Activated CD4-positive, CD25-positive, alpha-beta regulatory T cell treated with anti-CD3 and anti-CD28 coated beads, Interleukin-2, amount 50 U/mL, for 16 hours (primary cell): ENCODE data around the gene CROCC.
"Not testable (repeated sequence)": the region's sequence is repeated elsewhere in the genome, so short reads cannot be mapped to it uniquely, and the experiment has no call there.

ENCODE experiments used
- DNase-seq: peaks from one replicate; pipeline ENCODE4 v3.0.0-alpha.2; 2020; ENCODE audit warnings: low read depth, low spot score

Gene CROCC, protein sequence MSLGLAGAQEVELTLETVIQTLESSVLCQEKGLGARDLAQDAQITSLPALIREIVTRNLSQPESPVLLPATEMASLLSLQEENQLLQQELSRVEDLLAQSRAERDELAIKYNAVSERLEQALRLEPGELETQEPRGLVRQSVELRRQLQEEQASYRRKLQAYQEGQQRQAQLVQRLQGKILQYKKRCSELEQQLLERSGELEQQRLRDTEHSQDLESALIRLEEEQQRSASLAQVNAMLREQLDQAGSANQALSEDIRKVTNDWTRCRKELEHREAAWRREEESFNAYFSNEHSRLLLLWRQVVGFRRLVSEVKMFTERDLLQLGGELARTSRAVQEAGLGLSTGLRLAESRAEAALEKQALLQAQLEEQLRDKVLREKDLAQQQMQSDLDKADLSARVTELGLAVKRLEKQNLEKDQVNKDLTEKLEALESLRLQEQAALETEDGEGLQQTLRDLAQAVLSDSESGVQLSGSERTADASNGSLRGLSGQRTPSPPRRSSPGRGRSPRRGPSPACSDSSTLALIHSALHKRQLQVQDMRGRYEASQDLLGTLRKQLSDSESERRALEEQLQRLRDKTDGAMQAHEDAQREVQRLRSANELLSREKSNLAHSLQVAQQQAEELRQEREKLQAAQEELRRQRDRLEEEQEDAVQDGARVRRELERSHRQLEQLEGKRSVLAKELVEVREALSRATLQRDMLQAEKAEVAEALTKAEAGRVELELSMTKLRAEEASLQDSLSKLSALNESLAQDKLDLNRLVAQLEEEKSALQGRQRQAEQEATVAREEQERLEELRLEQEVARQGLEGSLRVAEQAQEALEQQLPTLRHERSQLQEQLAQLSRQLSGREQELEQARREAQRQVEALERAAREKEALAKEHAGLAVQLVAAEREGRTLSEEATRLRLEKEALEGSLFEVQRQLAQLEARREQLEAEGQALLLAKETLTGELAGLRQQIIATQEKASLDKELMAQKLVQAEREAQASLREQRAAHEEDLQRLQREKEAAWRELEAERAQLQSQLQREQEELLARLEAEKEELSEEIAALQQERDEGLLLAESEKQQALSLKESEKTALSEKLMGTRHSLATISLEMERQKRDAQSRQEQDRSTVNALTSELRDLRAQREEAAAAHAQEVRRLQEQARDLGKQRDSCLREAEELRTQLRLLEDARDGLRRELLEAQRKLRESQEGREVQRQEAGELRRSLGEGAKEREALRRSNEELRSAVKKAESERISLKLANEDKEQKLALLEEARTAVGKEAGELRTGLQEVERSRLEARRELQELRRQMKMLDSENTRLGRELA (N-terminal part only)

GRCh38 chr1:16921391-16922185 is at the start of gene CROCC:
Gene CROCC (plus strand): TSS chr1:16921931. CDS start chr1:16922019, 88 bp downstream.
- no peak for DNase-seq

DNA sequence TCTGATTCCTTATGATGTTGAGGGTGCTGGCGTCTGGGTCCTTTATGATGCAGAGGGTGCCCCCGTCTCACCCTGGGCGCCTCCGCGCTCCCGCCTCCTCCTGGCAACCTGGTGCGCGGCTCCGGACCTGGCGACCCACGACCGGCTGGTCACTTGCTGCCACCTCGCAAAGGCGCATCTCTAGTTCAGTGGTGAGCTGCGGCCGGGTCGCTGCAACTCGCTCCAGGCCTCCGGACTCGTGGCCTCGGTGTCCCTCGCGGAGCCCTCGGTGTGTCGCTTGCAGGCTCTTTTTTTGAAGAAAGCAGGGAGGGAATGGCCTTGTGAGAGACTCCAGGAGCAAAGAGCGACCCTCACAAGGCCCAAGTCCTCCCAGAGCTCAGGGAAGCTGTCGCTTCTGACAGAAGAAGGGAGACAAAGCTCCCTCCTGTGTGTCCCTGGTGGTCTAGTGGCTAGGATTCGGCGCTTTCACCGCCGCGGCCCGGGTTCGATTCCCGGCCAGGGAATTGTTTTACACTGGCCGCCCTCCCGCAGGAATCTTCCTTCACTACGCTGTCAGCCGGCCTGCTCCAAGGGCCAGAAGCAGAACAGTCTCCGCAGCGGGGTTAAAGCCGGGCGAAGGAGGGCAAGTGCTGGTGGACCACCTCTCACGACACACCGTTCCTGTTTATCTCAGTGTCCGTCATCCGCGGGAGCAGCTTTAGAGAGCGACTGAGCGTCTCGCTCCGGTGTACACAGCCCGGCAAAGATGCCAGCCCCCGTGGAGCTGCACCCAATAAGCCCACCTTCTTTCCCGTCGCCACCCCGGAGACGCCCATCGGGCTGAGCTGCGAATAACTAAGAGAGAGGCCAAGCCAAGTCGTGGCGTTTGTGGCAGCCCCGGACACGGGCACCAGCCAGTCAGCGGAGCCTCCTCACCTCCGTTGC is 49.3 kb upstream of the CROCC start:
- DNase-seq, result not testable (repeated sequence)

DNA sequence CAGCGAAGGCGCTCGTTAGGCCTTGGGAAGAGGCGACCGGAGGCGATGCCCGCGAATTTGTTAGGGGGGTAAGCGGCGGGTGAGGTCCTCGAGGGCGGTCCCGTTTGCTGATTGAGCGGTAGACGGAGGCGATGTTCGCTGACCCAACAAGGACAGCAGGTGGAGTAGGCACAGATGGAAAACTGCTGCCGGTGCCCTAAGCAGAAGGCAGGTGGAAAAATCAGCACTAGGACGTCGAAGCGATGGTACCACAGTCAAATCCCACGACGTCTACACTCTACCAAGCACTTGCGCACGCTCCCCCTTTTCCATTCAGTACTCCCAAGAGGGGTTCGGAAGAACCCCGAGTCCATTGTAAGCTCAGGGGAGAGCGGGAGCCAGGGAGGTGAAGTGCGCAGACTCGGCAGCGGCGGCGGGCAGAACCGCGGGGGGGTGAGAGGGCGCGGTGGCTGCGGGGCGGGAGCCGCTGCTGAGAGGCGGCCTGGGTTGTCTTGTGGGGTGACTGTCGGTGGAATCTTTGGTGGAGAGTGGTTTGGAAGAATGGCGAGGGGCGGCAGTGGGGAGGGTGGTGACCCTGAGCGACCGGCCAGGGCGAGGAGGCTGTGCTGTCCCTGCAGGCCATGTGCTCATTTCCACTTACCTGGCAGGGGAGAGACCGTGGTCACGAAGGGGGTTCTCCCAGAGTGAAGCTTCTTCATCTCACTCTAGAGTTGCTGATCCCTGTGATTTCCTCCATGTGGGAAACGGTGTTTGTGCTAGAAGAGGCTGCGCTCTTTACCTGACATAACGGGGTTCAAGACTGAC is 48.5 kb upstream of the CROCC start:
- not testable (repeated sequence) for DNase-seq

- not testable (repeated sequence) for DNase-seq
Measured at GRCh38 chr1:16874968-16875765, 46.6 kb upstream of the CROCC start.

GRCh38 chr1:16881742-16882141 is 40.0 kb upstream of the CROCC start:
- DNase-seq, result not testable (repeated sequence)

DNA sequence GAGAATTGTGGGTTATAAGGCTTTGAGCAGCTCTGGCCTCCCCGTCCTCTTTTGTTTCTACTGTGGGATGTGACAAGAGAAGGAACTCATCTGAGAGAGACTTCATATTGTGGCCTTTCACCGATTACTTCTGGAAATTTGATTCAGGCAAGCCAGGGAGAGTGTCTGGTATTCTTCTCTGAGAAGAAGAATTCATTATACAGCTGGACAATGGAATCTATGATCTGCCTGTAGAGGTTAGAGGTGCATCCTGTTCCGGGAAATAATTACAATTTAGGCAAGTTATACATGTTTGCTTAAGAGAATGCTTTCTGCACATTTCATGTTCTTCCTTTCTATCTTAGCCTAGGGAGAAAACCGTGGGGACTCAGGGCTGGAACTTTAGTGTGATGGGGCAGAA is 38.7 kb upstream of the CROCC start:
- no peak for DNase-seq

GRCh38 chr1:16884487-16884886 is 37.2 kb upstream of the CROCC start:
- DNase-seq, result not testable (repeated sequence)

DNA sequence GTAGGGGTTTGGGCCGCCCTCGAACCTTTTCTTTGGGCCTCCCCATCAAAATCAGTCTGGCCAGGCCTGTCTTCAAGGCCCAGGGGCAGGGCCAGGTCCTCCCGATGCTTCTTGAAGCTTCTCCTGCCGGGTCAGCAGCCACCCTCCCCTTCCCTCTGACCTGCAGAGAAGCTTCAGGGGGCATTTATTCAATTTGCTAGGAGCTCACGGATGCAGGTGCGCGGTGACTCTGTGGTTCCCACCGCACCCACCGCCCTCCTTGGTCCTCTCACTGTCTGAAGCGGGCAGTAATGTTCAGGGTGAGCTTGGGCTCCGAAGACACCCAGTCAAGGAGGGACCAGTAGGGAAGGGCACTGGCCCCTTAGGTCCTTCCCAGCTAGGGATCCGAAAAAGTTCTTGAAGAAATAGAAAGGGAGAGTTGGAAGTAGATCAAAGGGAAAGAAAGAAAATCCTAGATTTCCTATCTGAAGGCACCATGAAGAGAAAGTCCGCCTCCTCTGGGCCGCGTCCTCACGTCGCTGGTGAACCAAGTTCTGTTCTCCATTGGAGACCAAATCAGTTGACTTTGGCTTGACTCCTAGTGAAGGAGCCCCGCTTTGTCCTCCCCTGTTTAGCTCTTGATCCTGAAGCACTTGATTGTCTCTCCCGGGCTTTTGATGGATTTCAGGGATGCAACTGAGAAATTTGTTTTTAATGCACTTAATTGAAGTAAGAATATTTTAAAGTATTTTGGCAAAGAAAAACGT is 34.7 kb upstream of the CROCC start:
- no peak for DNase-seq

DNA sequence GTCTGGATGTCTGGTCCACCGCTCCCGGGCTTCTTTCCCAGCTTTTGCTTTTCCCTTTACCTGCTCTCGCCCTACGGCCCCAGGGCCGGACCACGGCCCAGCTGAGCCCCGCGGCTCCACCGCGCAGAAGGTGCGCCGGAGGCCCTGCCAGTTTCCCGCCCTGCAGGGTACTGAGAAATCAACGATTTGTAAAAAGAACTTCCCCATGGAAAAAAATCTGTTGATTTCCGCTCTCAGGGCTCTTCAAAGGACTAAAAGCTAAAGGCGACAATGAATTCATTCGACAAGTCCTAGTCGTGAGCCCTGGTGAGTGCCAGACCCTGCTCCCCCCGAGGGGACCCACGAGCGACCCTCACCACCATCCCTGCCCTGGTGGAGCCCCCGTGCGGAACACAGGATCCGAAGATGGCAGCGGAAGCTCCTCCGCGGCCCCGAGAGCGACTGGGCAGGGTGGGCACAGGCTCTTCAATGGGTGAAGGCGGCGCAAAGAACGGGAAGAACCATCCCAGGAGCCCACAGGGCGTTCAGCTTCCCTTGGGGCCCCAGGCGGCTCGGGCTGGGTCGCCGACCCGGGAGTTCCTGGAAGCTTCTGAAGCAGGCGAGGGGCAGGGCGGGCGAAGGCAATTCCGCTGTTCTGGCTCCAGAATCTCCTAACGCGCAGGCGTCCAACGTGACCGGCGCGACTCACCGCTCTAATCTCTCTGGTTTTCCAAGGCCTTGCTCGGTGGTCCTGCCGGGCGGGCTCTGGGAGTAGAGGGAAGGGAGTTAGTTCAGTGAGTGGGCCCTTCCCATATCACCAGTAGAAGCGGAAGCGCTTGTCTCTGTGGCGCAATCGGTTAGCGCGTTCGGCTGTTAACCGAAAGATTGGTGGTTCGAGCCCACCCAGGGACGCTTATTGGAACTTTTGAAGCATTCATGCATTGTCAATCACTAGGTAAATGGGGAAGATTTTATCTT is 32.6 kb upstream of the CROCC start:
- DNase-seq, result no peak

DNA sequence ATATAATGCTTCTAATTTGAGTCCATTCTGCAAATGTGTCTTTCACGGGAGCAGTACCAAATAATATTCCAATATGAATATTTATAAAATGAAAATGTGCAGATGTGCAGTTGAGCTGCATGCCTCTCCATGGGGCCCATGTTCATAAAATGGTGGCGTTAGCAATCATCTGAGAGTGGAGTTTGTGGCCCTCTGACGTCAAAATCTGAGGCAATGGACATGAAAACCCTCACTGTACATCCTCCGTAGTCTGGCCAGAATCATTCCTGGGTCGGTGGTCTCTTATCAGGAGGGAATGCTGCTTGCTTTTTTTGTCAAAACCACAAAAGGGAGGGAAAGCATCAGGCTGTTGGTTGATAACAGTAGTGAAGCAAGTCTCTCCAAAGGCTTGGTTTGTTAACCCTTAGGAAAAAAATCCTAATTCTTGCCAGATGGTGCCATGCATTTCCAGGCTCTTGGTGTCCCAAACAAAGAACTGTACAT is 31.2 kb upstream of the CROCC start:
- not testable (repeated sequence) for DNase-seq

DNA sequence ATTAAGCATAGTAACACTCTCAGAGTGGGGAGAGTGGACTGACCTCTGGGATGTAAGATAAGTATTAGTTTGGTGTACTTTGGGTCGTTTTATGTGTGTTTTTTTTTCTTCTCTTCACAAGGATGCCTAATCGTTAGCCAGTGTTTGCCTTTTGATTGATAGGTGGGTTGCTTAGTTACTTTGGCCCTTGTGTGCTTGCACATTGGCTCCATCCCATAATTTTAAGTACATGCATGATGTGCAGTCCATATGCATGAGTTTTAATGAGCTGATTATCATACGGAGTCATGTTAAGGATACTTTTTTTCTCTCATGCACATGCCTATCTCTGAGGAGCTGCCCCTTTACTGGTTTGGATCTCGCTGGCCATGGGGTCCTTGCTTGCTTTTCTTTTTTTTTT is 30.7 kb upstream of the CROCC start:
- DNase-seq, result not testable (repeated sequence)

DNA sequence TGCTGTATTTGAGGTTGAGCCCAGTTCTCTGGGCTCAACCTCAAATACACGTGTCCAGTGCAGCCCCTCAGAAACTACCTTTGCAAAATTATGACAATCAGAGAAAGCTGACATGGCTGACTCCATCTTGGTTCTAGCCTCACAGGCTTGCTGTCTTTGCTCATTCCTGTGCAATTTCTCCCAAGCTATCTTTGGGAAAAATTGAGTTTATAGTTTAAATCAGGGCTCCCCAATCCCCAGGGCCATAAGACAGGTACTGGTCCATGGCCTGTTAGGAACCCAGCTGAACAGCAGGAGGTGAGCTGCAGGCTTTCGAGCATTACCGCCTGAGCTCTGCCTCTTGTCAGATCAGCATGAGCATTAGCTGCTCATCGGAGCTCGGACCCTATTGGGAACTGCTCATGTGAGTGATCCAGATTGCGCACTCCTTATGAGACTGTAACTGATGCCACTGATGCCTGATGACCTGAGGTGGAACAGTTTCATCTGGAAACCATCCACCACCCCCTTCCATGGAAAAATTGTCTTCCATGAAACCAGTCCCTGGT is 28.7 kb upstream of the CROCC start:
- not testable (repeated sequence) for DNase-seq

- DNase-seq, result not testable (repeated sequence)
Measured at GRCh38 chr1:16893796-16894195, 27.9 kb upstream of the CROCC start.

DNA sequence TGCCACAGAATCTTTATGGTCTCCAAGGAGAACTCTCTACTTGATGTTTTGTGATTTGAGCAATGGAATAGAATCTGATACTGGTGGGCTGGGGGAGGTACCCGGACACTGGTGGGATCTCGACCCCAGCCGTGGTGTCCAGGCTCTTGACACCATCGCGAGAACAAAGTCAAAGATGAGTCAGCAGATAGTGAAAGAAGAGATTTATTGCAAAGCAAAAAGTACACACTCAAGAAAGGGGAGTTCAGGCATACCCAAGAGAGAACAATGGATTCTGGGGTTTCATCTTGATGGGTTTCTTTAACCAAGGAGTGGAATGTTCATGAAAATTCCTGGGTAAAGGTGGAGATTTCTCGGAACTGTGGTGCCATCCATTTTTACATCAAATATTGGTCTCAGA is 27.4 kb upstream of the CROCC start:
- DNase-seq, result not testable (repeated sequence)

- DNase-seq, result not testable (repeated sequence)
Measured at GRCh38 chr1:16895233-16895597, 26.5 kb upstream of the CROCC start.
